Activated CD4-positive, CD25-positive, alpha-beta regulatory T cell (primary cell): ENCODE measurements around the gene CFHR1.
"Not testable (repeated sequence)": the region's sequence is repeated elsewhere in the genome, so short reads cannot be mapped to it uniquely, and the experiment has no call there.

Source experiments
- DNase-seq, 4 experiments: peaks; one replicate each; lab custom pipeline; 2025; lab: John Stamatoyannopoulos, UW

CFHR1 gene

GRCh38 chr1:196819531-196819930 lies at the start of gene CFHR1:
Gene CFHR1, plus strand, starts transcription at chr1:196819731. Its CDS starts 114 bp downstream, at chr1:196819845.
- DNase-seq: not testable (repeated sequence)

- not testable (repeated sequence) for DNase-seq
Measured at GRCh38 chr1:196769823-196770222, 49.7 kb upstream of the CFHR1 start.

- DNase-seq: no peak
Measured at GRCh38 chr1:196773713-196774112, 45.8 kb upstream of the CFHR1 start.

- no peak for DNase-seq
Measured at GRCh38 chr1:196774175-196774574, 45.4 kb upstream of the CFHR1 start.

GRCh38 chr1:196774603-196775002 lies 44.9 kb upstream of the CFHR1 start, which contains the start of gene CFHR3:
Gene CFHR3, plus strand, starts transcription at chr1:196774840. Its CDS starts 47 bp downstream, at chr1:196774887.
- no peak for DNase-seq

GRCh38 chr1:196777603-196778002 lies 41.9 kb upstream of the CFHR1 start:
- DNase-seq: no peak

GRCh38 chr1:196779093-196779492 lies 40.4 kb upstream of the CFHR1 start:
- DNase-seq: no peak

GRCh38 chr1:196791252-196791651 lies 28.3 kb upstream of the CFHR1 start:
- not testable (repeated sequence) for DNase-seq

GRCh38 chr1:196794103-196794502 lies 25.4 kb upstream of the CFHR1 start:
- DNase-seq: not testable (repeated sequence)

GRCh38 chr1:196797891-196798290 lies 21.6 kb upstream of the CFHR1 start:
- DNase-seq: no peak

- not testable (repeated sequence) for DNase-seq
Measured at GRCh38 chr1:196801920-196802319, 17.6 kb upstream of the CFHR1 start.

- no peak for DNase-seq
Measured at GRCh38 chr1:196808529-196809235, 10.8 kb upstream of the CFHR1 start.

GRCh38 chr1:196817442-196817841 lies 2.1 kb upstream of the CFHR1 start:
- DNase-seq: not testable (repeated sequence)

GRCh38 chr1:196827860-196828259 lies 8.3 kb downstream of the CFHR1 start:
- not testable (repeated sequence) for DNase-seq

GRCh38 chr1:196849613-196850492 lies 30.3 kb downstream of the CFHR1 start:
- not testable (repeated sequence) for DNase-seq

- no peak for DNase-seq
Measured at GRCh38 chr1:196856053-196856452, 36.5 kb downstream of the CFHR1 start.

GRCh38 chr1:196857188-196857587 lies 37.7 kb downstream of the CFHR1 start:
- no peak for DNase-seq

- no peak for DNase-seq
Measured at GRCh38 chr1:196858811-196859210, 39.3 kb downstream of the CFHR1 start.

- DNase-seq: no peak
Measured at GRCh38 chr1:196860323-196860884, 40.9 kb downstream of the CFHR1 start.

GRCh38 chr1:196861429-196861828 lies 41.9 kb downstream of the CFHR1 start:
- DNase-seq: no peak

- no peak for DNase-seq
Measured at GRCh38 chr1:196866974-196867373, 47.4 kb downstream of the CFHR1 start.

GRCh38 chr1:196873385-196873784 lies 53.9 kb downstream of the CFHR1 start:
- no peak for DNase-seq

- DNase-seq: no peak
Measured at GRCh38 chr1:196875935-196876334, 56.4 kb downstream of the CFHR1 start.
